NCI-H2107 (cell line): ENCODE measurements around the gene C1QA.

Source experiments
- DNase-seq: peaks from one replicate; lab custom pipeline; 2025; lab: John Stamatoyannopoulos, UW

The C1QA gene

GRCh38 chr1:22636353-22636752 is at the start of gene C1QA:
Gene C1QA (plus strand): TSS chr1:22636628. CDS start chr1:22637617, 989 bp downstream.
- no peak for DNase-seq

GRCh38 chr1:22587247-22587646 is 49.2 kb upstream of the C1QA start:
- no peak for DNase-seq

GRCh38 chr1:22588899-22589422 is 47.5 kb upstream of the C1QA start:
- DNase-seq = no peak

GRCh38 chr1:22591576-22591975 is 44.9 kb upstream of the C1QA start:
- no peak for DNase-seq

GRCh38 chr1:22592051-22592450 is 44.4 kb upstream of the C1QA start:
- no peak for DNase-seq

- DNase-seq = no peak
Measured at GRCh38 chr1:22592919-22593790, 43.3 kb upstream of the C1QA start.

GRCh38 chr1:22594396-22594795 is 42.0 kb upstream of the C1QA start:
- DNase-seq = no peak

- no peak for DNase-seq
Measured at GRCh38 chr1:22595108-22595507, 41.3 kb upstream of the C1QA start.

- DNase-seq = no peak
Measured at GRCh38 chr1:22597301-22597965, 39.0 kb upstream of the C1QA start.

- DNase-seq = no peak
Measured at GRCh38 chr1:22597996-22598395, 38.4 kb upstream of the C1QA start.

GRCh38 chr1:22598736-22599135 is 37.7 kb upstream of the C1QA start:
- no peak for DNase-seq

- DNase-seq = no peak
Measured at GRCh38 chr1:22600071-22600816, 36.2 kb upstream of the C1QA start.

GRCh38 chr1:22600817-22601605 is 35.4 kb upstream of the C1QA start:
- no peak for DNase-seq

GRCh38 chr1:22601610-22602009 is 34.8 kb upstream of the C1QA start:
- DNase-seq = no peak

GRCh38 chr1:22602060-22602740 is 34.2 kb upstream of the C1QA start:
- DNase-seq = no peak

- DNase-seq = no peak
Measured at GRCh38 chr1:22606161-22606560, 30.3 kb upstream of the C1QA start.

- DNase-seq = no peak
Measured at GRCh38 chr1:22607154-22607553, 29.3 kb upstream of the C1QA start.

GRCh38 chr1:22608361-22608760 is 28.1 kb upstream of the C1QA start:
- DNase-seq = no peak

- no peak for DNase-seq
Measured at GRCh38 chr1:22609291-22609690, 27.1 kb upstream of the C1QA start.

- DNase-seq = no peak
Measured at GRCh38 chr1:22611530-22611947, 24.9 kb upstream of the C1QA start.
